Fibroblast of skin of right biceps (primary cell): ENCODE measurements around the gene KCNIP4.
A peak's percentile ranks its signal among the peaks of the same experiment; 100 is the strongest.

ENCODE experiments used
- DNase-seq: peaks from one replicate; pipeline ENCODE4 v3.0.0-alpha.2; 2013

KCNIP4 gene

DNA sequence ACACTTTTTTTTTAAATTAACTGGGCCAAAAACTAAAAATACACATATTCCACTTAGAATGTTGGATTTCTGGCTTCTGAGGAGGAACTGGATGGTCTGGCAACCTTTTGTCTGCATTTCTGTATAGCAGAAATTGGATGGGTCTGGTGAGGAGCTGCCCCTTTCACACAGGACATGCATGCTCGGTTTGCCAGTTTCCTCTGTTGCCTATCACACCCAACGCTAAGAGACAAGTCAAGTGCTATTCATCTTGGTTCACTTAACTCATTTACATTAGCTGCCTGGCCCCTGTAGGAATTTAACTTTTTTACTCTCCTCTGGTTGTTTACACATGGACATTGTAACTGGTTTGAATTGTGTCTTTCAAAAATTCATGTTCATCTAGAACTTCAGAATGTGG is 1052.6 kb downstream of the KCNIP4 start:
- no peak for DNase-seq

DNA sequence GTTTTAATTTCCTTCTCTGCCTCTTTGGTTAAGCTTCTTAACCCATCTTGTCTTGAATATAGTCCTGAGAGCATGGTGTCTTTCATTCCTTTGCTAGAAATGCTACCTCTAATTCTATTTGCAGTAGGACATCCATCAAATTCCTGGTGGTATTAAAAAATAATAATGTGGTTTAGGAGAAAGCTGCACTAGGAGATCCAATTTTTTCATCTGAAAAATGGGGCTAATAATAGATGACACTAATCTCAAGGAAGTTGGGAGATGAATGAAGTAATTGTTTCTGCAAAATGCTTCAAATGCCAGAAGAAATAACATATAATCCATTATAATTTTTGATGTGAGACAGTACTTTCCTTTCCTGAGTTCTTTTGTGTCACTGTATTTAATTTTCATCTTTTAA is 1053.4 kb downstream of the KCNIP4 start:
- no peak for DNase-seq

DNA sequence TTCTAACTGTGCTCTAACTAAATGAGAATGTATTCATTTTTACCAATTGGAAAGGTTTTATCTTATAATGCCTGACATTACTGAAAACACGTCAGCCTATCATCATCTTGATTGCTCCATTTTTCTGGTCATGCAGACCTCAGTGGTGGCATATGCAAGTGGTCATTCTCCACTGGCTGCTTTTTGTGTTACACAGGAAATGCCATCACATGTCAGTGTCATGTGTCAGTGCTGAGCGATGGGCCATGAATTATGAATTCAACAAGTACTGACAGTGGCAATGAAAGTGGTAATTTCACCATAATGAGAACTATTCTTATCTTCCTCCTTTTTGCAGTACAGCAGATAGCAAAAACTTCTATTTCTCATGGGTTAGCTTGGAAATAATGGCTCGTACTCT is 1057.8 kb downstream of the KCNIP4 start:
- DNase-seq = peak; percentile 6

DNA sequence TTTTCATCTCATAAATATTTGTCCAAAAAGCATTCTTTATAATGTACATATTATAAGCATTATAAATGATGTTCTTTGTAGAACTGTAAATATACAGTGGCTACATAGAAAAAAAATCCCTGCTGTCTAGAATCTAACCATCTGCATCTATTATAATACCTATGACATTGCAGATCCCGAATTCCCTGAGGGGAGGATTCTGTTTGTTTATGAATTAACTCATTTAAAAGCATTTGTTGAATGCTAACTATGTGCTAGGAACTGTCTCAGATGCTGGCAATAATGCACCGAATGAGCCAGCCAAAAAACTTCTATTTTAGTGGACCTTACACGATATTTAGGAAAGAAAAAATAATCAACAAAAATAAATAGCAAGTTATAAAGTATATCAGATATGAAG is 1058.7 kb downstream of the KCNIP4 start:
- no peak for DNase-seq

DNA sequence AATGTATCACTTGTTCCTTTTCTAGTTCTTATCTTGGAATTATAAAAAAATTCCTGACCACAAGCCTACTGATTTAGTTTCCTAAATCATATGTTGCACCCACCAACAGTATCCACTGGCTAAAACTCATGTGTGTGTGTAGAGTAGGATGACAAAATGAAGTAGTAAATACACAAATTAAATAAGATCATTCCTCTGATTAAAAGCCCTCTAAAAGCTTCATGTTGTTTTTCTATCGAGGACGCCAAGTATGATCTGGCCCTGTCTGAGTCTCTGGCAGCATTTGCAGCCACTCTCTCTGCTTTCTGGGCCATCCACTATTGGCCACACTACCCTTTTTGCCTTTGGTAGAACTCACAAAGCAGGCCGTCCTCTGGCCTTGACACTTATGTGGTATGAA is 1064.9 kb downstream of the KCNIP4 start:
- DNase-seq = no peak

DNA sequence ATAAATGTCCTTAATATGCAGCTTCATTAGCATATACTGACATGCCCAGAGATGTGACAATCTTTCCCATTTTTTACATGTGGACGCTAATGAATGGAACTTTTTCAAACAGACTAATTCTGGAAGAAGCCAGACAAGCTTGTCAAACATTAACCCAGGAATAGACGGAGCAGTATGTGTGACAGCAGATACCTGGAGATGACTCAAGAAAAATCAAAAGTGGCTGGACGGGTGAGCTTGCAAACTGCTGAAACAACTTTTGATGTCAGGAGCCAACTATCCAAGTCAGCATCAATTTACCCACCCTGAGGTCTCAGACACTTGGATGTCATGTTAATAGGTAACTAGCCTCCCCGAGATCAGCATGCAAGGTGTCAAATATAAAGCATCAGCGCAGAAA is 1065.3 kb downstream of the KCNIP4 start:
- no peak for DNase-seq

DNA sequence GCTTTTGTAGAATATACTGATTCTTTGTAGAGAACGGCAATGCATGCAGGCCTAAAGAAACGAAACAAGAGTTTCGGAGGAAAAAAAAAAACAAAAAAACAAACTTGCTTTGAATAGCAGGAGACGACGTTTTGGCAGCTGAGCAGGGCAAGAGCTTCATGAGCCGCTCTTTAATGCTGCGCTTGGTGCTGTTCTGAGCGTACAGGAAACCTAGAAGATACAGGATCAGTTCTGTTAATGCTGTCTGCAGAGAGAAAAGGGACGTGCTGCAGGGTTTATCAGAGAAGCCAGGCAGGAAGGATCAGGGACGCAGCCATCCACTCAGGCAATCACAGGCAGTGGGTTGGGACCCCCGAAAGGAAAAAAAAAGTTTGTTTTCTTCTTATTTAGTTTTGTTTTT is 1066.1 kb downstream of the KCNIP4 start:
- DNase-seq = no peak

DNA sequence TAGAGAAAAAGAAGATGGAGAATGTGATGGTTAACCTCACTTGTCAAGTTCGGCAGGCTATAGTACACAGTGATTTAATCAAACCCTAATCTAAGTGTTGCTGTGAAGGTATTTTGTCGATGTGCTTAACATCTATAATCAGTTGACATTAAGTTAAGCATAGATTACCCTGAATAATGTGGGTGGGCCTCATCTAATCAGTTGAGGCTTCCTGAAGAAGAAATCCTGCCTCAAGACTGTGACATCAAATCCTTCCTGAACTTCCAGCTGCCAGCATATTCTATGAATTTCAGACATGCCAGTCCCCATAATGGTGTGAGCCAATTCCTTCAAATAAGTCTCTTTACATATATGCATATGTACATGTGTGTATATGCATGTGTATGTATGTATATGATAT is 1066.9 kb downstream of the KCNIP4 start:
- no peak for DNase-seq

DNA sequence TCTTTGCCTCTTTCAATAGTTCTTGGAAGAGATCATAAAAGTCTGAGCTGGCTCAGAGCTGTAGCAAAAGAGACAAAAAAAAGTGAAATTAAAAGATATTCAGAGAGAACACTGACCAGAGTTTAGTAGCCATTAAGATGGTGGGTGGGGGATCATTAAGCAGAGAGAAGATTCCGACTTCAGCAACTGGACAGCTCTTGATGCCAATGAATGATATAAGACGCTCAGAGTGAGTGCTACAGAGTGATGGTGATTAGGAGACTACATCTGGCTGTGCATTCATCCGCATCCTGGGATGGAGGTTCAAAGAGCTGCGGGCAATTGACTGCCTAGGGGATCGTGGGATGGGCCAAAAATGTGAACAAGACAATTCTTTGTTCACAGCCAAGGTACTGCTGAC is 1069.8 kb downstream of the KCNIP4 start:
- DNase-seq = no peak

DNA sequence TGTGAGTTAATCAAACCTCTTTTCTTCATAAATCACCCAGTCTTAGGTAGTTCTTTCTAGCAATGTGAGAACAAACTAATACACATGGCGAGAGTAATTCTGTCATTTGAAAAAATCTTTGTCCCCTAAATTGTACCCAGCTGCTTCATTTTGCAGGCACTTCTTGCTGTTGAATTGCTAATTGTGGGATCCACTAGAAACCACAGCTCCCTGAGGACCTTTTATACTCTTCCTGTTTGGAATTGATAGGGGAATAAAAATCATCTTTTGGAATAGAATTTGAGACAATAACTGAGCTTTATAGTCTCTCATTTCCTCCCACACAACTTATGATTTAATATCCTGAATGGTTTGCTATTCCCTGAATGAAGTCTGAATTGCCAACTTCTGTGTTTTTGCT is 1078.1 kb downstream of the KCNIP4 start:
- DNase-seq = no peak

DNA sequence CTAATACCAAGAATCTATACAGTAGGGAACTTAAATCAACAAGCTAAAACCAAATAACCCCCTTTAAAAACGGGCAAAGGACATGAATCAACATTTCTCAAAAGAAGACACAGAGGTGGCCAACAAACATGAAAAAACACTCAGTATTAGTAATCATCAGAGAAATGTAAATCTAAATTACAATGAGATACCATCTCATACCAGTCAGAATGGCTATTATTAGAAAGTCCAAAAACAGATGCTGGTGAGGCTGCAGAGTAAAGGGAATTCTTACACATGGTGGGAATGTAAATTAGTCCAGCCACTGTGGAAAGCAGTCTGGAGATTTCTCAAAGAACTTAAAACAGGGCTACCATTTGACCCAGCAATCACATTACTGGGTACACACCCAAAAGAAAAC is 1080.5 kb downstream of the KCNIP4 start:
- no peak for DNase-seq

DNA sequence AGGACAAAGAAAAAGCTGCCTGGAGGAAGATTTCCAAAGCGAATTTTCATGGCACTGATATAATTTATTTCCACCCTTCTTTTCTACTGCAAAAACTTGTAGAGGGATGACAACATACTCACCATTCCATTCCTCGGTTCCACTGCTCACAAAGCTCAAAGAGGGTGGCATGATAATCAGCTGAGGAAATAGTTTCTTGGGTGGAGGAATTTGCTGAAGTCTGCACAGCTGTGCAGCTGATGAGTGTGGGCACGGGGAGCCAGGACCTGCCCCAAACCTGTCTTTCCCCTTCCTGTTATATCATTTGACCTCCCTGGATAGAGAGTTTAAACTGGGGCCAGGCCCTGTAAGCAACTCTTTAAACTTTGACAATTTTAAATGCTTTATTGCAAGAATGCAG is 1087.7 kb downstream of the KCNIP4 start:
- DNase-seq = no peak

DNA sequence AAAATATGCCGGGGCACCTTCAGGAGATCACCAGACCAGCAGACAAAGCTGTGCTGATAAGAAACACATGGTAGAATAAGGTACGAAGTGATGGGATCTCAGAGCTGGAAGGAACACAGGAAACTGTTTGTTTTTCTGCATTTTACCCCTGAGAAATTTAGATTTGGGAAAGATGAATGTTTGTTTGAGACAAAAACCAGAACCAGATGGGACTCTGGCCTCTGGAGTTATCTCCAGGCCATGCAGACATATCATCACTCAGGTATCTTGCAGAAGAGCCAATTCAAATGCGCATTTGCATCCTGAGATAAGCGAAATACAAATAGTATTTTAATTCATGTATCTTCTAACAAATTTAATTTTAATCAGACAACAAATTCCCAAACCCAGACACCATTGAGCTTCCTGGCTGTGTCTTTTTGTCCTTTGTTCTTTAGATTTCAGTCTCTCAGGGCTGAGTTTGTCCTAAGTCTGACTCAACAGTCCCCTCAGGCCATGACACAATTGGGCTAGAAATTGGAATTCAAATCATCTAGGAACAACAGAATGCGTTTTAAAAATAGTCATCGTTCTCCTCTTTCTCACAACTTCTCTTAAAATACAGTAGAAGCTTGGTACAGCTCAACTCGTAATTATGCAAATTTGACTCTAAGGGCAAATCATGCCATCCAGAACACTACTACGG is 1089.3 kb downstream of the KCNIP4 start:
- DNase-seq = no peak

DNA sequence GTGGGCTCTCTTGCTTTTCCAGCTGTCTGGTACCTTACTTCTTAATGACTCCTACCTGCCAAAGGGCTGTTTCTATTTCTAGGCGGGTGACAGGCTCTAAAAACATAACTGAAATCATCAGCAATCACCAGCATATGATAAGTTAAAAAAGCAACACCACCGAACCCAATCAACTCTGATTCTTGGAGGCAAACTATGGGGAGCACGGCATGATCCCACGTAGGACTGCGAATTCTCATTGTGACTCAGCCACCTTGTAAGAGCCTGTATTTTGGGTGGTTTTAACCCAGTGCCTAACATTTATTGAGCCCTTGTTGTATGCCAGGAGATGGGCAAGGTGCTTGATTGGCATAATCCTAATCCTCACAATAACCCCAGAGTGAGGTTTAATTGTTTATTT is 1091.5 kb downstream of the KCNIP4 start:
- DNase-seq = no peak

DNA sequence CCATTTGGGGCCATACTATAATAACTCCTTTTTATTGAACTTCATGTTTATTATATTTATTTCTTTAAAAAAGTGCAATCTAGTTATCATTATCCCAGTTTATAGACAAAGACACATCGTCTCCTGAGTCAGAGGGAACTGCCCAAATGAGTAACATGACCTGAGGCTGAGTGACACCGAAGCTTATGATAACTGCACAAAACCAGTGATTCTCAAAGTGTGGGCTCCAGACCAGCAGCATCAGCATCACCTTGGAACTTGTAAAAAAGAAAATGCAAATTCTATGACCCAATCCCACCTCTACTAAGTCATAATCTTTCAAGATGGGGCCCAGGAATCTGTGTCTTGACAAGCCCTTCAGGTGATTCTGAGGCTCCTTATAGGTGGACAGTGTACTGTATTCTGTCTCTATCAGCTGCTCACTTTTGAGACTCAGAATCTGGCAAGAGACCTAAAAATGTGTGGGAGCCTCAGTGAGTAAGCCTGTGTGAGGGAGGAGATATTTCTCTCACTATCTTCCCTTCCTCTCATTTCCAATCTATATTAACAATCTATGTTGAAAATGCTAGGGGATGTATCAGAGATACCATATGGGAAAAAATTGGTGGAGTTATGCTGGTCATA is 1101.3 kb downstream of the KCNIP4 start:
- no peak for DNase-seq

DNA sequence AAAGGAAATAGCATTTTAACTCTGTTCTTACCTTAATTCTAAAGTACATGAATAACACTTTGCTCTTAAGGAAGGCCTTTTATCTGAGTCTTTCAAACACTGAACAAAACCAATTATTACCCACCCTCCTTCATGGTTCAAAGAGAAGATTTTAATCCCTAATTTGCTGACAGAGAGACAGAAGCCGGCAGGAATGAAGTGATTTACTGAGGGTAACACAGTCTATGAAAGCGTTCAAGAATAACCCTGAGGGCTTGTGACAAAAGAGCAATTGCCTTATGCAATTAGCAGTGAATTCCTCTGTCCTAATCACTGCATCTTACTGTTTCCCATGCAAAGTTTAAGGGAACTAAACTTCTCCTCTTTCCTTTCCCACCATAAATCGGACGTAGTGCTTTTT is 1104.3 kb downstream of the KCNIP4 start:
- no peak for DNase-seq

DNA sequence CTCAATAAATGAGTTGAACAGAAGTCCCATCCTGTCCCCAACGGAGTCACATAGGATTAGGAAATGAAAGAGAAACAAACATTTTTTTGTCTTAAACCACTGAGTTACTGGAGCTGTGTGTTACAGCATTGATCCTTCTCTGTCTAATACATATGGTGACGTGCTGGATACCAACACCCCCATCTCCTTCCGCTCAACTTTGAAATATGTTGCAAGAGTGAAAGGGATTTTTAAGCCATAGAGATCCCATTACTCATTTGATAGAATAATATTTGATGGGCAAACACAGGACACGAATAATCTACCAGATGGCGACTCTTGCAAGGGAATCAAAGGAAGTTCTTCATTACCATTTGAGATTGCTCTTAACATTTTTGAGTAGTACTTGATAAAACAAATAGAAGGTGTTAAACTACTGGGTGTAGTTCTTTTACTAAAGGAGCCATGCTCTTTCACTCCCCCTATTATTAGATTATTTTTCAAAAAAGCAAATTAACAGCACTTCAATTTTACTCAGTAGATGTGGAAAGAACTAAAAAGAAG is 1107.9 kb downstream of the KCNIP4 start:
- DNase-seq = peak; percentile 20

DNA sequence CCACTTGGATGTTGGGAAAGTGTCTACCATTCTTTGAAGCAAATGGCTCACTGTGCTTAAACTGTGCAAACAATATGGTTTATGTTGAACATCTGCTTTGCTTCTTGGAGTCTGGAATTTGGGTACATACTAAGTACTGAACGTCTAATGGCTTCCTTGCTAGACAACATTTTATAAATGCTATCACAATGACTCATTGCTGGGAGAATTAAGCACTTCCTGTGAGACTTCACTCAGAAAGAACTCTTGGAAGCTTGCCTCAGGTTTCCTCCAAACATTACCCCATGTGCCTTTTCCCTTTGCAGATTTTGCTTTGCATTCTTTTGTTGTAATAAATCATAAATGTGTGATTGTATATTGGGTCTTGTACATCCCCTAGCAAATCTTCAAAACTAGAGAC is 1108.6 kb downstream of the KCNIP4 start:
- DNase-seq = peak; percentile 91

DNA sequence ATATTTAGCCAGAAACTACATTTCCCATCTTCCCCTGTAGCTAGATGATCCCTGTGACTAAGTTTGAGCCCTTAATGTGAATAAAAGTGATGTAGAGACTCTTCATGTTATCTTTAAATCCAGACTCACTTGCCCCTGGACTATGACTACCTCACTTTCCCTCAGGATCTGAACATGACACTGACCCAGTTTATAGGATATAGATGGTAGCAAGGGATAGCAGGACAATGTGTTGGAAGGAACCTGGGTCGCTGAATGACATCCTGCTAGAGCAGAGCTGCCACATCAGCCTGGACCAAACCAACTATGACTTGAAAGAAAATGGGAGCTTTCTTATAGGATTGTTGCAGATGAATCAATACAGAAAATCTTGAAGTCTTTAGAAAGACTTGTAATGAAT is 1110.1 kb downstream of the KCNIP4 start:
- no peak for DNase-seq

DNA sequence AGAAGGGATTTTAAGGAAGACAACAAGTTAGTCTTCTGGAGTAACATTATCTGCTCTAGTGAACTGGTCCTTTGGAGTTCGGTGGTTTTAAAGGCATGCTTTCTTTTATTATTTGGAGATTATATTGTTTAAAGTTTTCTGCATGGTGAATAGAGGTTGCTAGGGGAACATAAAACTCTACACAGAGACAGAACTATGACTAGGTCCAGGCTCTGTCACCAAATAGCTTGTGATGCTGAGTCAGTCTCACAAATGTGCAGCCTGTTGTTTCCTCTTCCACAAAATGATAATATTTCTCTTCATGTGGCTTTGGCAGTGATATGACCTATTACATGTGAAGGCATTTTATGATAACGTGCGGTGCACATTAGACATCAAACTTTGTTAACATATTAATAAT is 1115.7 kb downstream of the KCNIP4 start:
- DNase-seq = peak; percentile 56

DNA sequence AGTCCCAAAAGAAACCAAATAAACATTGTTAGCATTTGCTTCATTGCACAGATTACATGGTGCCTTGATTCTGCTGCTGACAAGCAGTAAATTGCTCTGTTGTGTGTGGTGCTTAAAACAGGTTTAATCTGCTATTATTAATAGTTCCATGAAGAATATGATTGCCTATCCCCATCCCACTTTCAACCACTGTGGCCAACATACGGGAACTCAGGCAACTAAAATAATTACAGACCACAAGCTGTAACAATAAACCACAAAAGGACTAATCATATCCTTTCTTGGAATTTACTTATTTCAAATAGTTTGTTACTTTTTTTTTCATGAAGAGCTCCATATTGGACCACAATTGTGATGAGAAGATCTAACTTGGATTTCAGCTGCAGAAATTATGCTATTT is 1116.8 kb downstream of the KCNIP4 start:
- DNase-seq = peak; percentile 44

DNA sequence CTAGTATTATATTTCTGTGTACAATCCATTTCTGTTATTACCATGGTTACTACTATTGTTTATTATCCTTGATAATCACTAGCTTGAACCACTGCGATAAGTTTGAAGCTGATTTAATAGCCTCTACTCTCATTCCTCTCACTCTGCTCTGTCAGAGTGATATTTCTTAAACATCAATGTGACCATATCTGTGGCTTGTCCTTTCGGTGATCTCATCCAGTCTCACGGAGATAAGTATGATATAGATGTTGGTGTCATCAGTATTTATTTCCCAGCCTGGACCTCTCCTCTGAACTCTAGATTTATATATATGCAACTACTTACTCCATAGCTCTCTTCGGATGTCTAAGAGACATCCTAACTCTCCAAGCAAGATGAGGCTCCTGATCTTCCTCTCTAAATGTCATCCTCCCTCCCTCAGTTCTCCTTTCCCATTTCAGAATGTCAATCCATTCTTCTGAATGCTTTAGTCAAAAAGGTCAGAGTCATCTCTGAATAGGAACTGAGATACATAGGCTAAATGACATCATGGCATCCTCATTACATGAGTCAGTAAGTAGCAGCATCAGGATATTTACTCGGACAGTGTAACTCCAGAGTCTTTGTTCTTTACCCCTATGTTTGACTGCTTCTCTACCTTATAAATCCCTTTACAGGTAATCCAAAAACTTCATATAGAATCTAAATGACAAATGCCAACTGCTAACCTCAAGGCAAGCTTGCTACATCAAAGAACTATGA is 1118.8 kb downstream of the KCNIP4 start:
- peak; percentile 48 for DNase-seq

DNA sequence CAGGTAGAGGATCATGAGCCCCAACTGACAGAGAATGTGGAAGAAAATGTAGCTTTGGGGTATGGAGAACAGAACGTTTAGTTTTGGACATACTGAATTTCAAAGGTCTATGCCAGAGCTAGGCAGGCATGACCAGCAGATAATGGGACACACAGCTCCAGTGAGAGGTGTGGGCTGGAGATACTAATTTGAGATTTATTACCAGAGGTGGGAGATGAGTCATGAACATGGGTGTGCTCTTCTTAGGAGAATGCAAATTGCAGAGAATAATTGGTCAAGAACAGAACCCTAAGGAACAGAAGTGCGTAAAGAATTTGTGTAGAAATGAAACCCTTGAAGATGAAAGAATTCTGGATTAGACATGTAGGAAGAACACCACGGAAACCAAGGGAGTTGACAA is 1123.1 kb downstream of the KCNIP4 start:
- no peak for DNase-seq

DNA sequence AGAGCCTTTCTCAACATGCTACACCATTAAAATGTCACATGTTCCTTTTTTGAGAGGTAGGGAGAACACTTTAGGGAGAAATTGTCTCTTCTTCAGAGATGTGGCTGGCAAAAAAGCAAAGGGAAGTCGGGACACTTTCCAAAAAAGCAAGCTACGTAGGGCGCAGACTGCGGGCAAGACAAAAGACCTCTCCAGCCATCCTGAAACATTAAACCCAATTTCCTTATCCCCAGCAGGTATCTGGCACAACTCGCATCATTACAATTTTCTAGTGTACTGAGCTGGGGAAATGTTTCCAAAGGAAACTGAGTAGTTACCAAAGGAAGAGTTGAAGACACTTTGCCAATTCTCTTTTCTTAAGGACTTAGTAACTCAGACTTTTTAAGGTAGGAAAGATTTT is 1132.3 kb downstream of the KCNIP4 start:
- DNase-seq = no peak
